22Rv1 (cell line): Measurements from ENCODE around the gene CIB4.

Experiments used
- CTCF ChIP-seq: fragments of 450-650 bp; IDR thresholded peaks from 2 replicates; pipeline ENCODE4 v1.5.1; 2017; ENCODE audit warnings: mild to moderate bottlenecking
- ZFX ChIP-seq: fragments of 450-650 bp; IDR thresholded peaks from 2 replicates; pipeline ENCODE4 v1.6.1; 2017; ENCODE audit warnings: antibody characterized with exemption, borderline replicate concordance

- no peak for TF ChIP-seq CTCF
- no peak for TF ChIP-seq ZFX
These were observed 77.5 kb downstream of the CIB4 start for GRCh38 chr2:26563686-26564085.
